ENCODE results near the gene SLC23A2.
"Not testable (repeated sequence)": the region's sequence is repeated elsewhere in the genome, so short reads cannot be mapped to it uniquely, and the experiment has no call there.

The SLC23A2 gene

DNA sequence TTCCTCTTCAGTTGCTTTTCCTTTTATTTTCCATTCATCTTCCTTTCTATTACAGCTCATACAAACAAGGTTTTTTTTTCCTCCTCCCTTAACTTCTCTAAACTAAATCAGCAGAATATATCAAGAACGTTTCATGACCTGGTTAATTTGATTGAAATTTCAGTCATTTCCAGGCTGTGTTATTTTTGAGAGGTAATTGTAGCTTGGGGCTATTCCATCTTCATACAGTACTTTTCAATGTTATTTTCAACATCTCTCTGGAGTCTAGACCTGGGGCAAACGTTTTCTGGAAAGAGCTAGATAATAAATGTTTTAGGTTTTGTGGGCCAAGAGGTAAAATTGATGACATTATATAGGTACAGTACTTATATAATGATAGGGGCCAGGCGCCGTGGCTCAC is 4.0 kb upstream of the SLC23A2 start:
- DNase-seq (ENCODE audit: low read depth): no peak

DNA sequence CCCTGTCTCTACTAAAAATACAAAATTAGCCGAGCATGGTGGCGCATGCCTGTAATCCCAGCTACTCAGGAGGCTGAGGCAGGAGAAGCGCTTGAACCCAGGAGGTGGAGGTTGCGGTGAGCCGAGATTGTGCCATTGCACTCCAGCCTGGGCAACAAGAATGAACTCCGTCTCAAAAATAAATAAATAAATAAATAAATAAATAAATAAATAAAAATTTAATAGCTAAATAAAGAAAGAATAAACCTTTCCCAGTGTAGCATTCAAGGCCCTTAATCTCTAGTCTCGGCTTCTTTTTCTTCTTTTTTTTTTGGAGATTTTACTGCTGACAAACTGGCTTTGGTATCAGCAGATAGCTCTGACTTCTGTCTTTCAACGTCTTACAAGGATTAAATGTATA is 3.5 kb upstream of the SLC23A2 start:
- not testable (repeated sequence) for DNase-seq (ENCODE audit: low read depth)

DNA sequence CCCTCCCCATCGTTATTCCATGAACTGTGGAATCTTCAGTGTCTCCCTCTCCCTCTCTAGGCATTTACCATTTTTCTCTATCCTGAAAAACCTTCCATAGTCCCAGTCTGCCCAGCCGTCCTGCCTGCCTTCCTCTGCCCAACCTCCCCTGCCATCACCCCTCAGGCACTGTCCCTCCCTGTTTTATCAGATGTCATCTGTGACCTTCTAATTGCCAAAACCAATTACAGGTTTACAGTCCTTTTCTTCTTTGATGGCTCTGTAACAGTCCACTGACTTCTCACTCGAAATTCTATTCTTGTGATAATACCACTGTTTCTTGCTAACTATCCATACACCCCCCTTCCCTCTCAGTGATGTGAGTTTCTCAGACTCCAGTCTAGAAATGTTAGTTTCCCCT is 2.3 kb upstream of the SLC23A2 start:
- DNase-seq (ENCODE audit: low read depth): no peak

DNA sequence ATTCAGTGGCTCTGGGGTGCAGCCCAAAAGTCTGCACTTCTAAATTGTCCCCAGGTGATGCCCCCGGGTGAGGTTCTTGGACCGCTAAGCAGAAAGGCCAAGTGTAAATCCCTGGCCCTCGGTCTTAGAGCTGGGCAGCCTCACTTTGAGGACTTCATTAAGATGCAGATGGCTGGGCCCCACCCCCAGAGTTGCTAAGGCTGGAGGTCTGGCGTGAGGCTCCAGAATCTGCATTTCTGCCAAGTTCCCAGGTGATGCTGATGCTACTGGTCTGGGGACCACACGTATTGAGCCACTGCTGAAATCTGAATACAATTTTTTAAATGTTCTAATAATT is 735 bp upstream of the SLC23A2 start:
- no peak for DNase-seq (ENCODE audit: low read depth)

DNA sequence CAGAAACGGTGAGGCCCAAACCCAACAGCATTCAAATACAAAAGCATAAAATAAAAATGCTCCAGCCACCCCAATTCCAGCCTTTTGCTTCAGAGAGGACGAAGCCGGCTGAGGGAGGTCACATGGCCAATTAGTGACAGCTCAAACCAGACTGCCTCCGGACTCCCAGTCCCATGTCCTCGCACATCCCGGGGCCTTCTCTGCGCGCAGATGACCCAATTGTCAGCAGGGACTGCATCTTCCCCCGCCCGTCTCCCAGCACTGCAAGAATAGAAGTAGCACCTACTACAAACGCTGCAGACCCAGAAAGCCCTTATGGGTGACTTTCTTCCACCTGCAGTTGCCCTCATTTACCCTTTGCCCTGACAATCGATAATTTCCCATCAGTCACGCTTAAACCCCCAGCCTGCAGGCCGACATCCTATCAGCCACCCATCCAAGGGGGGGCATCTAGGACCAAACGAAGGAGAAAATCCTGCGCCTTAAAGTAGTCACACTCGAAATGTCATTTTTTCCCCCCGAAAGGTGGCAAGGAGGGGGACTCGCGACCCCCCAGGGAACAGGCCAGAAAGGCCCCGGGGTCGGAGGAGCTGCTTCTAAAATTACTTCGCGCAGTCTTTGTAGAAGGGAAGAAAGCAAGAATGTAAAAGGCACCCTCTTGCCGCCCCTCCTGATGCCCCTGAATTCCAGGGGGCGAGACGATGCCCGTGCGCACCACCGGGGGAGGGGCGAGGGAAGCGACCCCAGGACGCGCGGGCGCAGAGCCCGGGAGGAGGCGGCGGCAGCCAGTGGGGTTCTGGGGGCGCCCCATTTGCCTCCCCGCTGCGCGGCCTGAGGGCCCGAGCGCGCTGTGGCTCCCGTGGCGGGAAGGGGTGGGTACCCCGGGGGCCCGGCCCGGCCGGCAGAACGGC is 792 bp downstream of the SLC23A2 start:
- DNase-seq (ENCODE audit: low read depth): peak; percentile 4

DNA sequence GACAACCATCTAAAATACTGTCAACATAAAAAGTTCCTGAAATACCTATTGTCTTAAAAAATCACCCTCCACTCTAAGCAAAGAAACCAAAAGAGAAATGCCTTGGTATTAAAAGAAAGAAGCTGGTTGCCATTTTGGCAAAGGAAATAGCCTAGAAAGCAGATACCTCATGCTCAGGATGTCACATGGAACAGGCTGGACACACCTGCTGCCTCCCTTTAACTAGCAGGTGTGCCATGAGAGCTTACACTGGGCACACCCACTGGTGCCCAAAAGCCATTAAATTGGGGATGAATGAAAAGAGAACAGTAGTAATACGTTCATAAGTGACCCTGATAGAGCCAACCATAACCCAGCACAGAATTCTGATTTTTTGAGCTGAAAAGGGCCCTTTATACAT is 1.5 kb downstream of the SLC23A2 start:
- DNase-seq (ENCODE audit: low read depth): no peak

DNA sequence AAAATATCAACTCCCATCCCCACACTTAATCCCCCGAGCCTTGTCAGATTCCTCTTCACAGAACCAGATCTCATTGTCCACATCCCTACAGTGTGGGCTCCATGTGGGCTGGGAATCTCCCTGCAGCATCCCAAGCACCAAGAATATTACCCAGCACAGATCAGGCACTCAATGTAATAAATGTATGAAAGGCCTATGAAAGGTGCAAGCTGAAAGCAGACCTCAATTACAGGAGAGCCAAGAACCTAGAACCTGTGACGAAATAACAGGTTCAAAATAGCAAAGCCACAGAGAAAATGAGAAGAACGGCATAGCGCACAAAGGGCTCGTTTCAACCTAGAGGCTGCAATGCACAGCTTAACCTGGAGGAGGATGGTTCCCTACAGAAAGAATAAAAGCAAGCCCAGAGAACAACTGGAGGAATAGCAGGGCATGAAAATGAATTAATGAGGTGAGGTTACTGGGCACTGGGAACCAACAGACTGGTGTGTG is 3.1 kb downstream of the SLC23A2 start:
- no peak for DNase-seq (ENCODE audit: low read depth)

DNA sequence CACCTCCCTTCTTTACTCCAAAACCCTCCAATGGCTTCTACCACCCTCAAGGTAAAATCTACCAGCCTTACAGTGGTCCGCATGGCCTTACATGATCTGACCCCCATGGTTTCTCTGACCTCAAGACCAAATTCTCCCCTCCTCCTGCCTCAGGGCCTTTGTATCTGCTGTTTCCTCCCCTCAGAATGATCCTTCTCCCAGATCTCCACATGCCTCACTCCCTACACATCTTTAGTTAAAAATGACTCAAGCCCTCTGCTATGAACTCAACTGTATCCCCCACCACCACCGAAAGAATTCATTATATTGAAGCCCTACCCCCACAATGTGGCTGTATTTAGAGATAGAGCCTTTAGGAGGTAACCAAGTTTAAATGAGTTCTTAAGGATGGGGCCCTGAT is 4.1 kb downstream of the SLC23A2 start:
- DNase-seq (ENCODE audit: low read depth): no peak

DNA sequence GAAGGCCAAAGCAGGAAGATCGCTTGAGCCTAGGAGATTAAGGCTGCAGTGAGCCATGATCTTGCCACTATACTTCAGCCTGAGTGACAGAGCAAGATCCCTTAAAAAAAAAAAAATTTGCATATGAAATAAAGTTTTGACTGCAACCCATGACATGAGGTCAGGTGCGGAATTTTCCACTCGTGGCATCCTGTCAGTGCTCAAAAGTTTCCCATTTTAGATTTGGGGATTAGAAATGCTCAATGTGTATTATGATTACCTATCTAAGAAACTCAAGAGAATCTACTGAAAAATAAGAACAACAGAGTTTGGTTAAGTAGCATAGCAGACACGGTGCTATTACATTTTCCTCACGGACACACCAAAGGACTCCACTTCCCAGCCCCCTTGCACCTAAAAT is 11.7 kb downstream of the SLC23A2 start:
- DNase-seq (ENCODE audit: low read depth): no peak

DNA sequence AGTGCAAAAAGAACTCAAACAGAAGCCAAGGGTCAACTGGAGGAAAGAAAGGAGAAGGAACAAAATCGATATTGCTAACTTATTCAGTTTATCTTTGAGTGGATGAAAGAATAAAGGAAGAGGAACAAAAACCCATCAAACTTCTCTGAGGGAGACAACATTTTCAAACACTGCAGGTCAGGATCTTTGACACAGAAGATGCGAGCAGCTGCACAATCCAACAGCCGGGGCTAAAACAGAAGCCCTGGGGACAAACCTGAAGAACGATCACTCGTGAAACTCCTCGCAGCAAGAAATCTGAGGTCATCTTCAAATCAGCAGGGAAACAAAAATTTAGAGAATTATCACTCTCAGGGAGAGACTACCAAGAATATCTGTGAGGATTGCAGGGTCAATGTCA is 14.2 kb downstream of the SLC23A2 start:
- DNase-seq (ENCODE audit: low read depth): no peak

DNA sequence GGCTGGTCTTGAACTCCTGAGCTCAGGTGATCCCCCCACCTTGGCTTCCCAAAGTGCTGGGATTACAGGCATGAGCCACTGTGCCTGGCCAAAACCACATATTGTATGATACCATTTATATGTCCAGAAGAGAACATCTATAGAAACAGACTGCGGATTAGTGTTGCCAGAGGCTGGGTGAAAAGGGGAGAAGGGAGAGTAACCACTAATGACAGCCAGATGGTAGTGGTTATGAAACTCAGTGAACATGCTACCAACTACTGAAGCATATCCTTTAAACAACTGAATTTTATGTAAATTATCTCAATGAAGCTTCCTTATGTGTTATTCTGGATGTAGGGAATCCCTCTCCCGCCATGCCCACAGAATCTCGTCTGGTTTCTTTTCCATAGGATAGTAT is 15.7 kb downstream of the SLC23A2 start:
- no peak for DNase-seq (ENCODE audit: low read depth)

DNA sequence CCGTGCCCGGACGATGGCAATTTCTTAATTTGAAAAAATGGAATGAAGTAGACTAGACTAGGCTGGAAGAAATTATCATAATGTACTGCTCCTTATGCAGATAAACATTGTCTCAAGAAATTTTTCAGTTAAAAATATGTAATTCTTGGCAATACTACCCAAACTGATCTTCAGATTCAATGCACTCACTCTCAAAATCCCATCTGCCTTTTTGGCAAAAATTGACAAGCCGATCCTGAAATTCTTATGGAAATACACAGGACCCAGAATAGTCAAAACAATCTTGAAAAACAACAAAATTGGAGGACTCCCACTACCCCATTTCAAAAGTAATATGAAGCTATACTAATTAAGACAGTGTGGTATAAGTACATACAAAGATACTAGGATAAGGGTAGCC is 19.0 kb downstream of the SLC23A2 start:
- DNase-seq (ENCODE audit: low read depth): no peak

DNA sequence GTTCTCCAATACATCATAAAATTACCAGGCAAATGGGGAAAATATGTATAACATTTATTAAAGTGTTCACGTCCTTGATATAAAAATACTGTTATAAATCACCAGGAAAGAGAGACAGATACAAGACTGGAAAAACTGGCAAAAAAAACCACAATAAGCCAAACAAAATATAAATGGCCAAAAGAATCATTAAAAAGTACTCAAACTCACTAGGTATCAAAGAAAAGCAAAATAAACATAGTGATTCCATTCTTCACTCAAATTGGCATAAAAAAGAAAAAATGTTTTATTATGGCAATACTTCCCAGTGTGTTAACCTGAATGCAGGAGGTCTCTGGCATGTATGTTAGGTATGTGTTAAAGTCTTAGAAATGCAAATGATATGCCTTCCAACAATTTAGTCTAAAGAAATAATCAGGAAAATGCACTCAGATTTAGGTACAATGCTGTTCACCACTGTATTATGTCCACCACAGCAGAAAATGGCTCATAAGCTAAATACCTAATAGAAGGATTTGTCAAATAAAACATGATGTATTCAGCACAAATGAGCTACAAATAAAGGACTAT is 21.4 kb downstream of the SLC23A2 start:
- no peak for DNase-seq (ENCODE audit: low read depth)

DNA sequence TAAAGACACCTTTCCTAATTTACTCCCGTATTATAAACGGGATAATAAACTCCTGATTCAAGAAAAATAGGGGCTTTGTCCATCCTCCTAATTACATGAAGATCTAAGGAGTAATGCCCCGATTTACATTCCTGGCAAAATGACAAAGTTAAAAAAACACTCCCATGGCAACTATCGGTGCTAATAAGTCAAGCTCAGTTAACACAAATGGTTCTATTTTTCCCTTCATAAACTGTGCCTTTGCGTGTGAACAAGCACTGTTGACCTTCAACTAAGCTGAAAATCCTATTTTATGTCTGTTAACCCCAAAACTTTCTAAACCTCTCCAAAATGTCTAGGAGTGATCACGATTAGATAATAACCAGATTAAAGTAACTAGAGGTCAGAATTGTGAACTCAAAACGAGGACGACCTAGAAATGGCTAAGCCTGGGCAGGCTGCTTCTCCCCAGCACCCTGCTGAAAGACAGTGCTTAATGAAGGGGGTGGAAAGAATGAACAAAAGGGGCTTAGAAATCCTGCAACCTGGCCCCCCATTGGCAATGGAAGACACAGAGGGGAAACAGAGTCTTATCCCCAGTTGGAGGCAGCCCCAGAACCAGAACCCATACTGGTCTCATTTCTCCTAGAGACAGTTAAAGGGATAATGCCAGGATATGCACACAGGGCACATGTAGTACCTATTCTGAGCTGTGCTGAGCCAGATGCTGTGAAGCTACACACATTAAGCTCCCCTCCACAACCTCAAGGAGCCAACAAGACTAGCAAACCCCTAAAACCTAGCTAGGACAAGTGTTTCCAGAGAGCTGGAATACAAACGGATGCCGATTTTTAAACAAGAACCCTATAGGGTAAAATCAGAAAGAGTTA is 23.0 kb downstream of the SLC23A2 start:
- no peak for DNase-seq (ENCODE audit: low read depth)

DNA sequence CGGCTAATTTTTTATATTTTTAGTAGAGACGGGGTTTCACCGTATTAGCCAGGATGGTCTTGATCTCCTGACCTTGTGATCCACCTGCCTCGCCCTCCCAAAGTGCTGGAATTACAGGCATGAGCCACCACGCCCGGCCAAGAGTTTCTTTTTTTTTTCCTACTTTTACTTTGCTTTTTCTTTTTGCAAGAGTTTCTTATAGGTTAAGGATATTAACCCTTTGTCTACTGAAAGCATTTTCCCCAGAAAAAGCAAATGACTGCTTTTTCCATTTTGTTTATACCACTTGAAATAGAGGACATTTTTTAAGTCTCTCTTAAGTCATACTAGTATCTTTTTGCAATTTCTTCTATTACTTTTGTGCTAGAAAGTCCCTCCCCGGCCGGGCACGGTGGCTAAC is 25.3 kb downstream of the SLC23A2 start:
- not testable (repeated sequence) for DNase-seq (ENCODE audit: low read depth)

DNA sequence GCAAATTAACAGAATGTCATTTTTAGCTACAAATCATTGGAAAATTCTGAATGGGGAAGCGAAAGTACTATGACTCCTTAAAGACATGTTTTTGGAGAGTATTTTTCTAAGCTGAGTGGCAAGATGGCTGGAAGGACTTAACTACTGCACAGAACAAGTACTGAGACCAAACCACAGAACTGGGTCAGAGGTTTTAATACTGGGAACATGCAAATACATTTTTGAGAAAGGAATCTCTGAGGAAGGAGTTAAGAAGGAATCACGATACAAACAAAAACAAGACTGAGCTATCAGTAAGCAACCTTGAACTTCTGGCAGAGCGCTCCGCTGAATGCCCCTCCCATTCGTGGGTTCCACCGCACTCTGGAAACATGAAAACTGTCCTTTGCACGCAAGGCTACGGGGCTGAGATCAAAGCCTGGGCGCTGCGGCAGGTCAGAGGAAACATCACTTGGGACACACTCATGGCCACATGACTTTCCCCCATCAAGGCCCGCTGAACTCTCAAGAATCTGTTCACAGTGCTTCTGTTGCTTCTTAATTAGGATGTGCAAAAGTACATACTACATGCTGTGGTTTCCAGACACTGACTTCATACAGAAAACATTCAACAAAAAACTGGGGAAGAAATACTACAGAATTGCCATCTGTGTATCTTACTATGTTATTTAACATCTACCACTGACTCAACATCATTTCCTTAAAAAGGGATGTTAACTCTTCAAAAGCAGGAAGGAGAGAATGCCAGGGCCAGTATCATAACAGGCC is 27.8 kb downstream of the SLC23A2 start:
- DNase-seq (ENCODE audit: low read depth): no peak

DNA sequence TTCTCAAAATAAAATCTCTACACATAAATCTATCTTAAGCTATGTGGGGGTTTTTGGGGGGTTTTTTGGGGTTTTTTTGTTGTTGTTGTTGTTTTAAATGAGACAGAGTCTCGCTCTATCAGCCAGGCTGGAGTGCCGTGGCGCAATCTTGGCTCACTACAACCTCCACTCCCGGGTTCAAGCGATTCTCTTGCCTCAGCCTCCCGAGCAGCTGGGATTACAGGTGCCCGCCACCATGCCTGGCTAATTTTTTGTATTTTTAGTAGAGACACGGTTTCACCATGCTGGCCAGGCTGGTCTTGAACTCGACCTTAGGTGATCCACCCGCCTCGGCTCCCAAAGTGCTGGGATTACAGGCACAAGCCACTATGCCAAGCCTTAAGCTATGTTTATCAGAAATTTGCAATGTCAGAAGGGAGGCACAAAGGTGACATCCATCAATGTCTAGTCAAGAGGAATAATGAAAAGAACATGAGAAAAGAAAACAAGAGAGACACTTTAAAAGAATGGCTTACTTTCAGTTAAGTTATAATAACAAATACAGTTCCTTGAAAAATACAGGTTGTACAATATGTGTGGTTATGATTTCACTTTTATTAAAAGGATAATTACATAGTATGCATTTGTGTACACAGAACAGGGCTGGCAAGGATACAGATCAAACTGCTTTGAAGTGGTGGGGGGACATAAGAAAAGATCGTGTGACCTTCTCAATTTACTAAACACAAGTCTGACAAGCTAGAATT is 28.6 kb downstream of the SLC23A2 start:
- no peak for DNase-seq (ENCODE audit: low read depth)

DNA sequence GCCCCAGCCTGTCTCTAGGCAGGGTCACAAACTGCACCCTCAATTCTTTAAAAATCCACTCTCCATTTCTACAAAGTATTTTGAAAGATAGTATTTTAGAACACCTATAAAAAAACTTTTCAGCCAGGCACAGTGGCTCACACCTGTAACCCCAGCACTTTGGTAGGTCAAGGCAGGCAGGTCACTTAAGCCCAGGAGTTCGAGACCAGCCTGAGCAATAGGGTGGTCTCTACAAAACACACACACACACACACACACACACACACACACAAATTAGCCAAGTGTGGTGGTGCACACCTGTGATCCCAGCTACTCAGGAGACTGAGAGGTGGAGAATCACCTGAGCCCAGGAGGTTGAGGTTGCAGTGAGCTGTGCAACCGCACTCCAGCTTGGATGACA is 30.2 kb downstream of the SLC23A2 start:
- no peak for DNase-seq (ENCODE audit: low read depth)

DNA sequence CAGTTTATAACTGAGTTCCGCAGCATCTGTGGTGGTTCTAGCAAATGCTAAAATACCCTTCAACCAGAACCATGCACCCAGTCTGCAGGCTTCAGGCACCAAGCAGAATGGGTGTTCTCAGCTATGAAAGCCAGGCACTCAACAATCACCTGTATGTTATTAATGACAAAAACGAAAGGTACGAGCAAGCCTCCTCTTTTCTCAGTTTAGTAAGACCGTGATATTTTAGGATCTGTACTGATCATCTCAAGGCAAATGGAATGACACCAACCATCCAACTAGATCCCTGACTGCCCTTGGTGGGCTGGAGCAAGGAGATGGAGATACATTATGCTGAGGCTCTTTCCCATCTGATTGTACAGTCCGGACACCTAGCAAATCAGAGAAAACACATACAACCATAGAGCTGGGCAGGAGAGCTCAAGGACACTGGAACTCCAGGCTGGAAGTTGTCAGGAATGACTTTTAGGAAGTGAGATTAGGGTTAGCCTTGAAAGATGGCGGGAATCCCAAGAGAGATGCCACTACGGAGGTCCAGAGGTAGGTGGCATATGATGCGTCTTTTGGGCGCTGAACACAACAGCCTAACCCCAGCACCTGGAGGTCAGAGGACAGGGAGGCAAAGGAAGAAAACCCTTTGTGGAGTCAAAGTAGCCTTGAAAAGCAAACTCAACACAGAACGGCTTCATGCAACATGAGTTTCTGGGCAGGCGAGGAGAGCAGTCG is 33.4 kb downstream of the SLC23A2 start:
- no peak for DNase-seq (ENCODE audit: low read depth)

All from stimulated activated CD8-positive, alpha-beta memory T cell treated with anti-CD3 and anti-CD28 coated beads, Interleukin-12 subunit alpha, Interleukin-12 subunit beta, amount 100 ng/mL, for 4 hours (primary cell).